Cardiac fibroblast (primary cell): Measurements from ENCODE around the gene GOT1.
A peak's percentile ranks its signal among the peaks of the same experiment; 100 is the strongest.

Experiments used
- DNase-seq, 2 donors: peaks; one replicate each; pipeline versions ENCODE4 v3.0.0 to v3.0.0-alpha.2; 2010; ENCODE audit warnings: low read depth in 2 of 2
- H3K4me3 ChIP-seq, 2 donors: replicated peaks in 1 of 2; 1 replicate in 1 of 2; 2 replicates in 1 of 2; pipeline ENCODE4 v1.5.1; 2011; ENCODE audit warnings: low read depth in 2 of 2, low read length in 2 of 2, mild to moderate bottlenecking in 2 of 2, moderate library complexity in 1 of 2
- CTCF ChIP-seq: IDR thresholded peaks from one replicate; pipeline ENCODE4 v1.5.1; 2011; ENCODE audit warnings: low read depth, mild to moderate bottlenecking, low read length, inconsistent platforms

GOT1 gene

GRCh38 chr10:99410876-99411275 lies 19.5 kb downstream of the GOT1 start:
- TF ChIP-seq CTCF, result no peak
- no peak overlapping the region for H3K4me3 ChIP-seq
- no peak for DNase-seq

- DNase-seq, result no peak
- H3K4me3 ChIP-seq, result no peak overlapping the region
- TF ChIP-seq CTCF, result no peak
These were observed 20.3 kb downstream of the GOT1 start for GRCh38 chr10:99410146-99410545.

GRCh38 chr10:99406149-99406548 lies 24.3 kb downstream of the GOT1 start:
- no peak for DNase-seq
- H3K4me3 ChIP-seq, result no peak overlapping the region
- no peak for TF ChIP-seq CTCF

GRCh38 chr10:99403674-99404073 lies 26.8 kb downstream of the GOT1 start:
- H3K4me3 ChIP-seq, result no peak overlapping the region
- no peak for TF ChIP-seq CTCF
- DNase-seq, result peak in 1 of 2 donors; percentile 30

GRCh38 chr10:99399664-99400063 lies 30.8 kb downstream of the GOT1 start:
- no peak for DNase-seq
- no peak for TF ChIP-seq CTCF

GRCh38 chr10:99396471-99396870 lies 34.0 kb downstream of the GOT1 start:
- TF ChIP-seq CTCF, result no peak
- DNase-seq, result peak; percentile 58 to 77
- no peak overlapping the region for H3K4me3 ChIP-seq

More at GRCh38 chr10:99399664-99400063, 30.8 kb downstream of the GOT1 start:
- no peak overlapping the region for H3K4me3 ChIP-seq

GRCh38 chr10:99395750-99396445 lies 34.5 kb downstream of the GOT1 start:
- peak; percentile 78 to 82 for DNase-seq
- no peak overlapping the region for H3K4me3 ChIP-seq
- TF ChIP-seq CTCF, result no peak
